Activated CD4-positive, alpha-beta T cell treated with anti-CD3 and anti-CD28 coated beads for 1 hour (primary cell): ENCODE data around the gene ITGAL.
"Not testable (repeated sequence)": the region's sequence is repeated elsewhere in the genome, so short reads cannot be mapped to it uniquely, and the experiment has no call there.

ENCODE experiments used
- DNase-seq: peaks from one replicate; pipeline ENCODE4 v3.0.0-alpha.2; 2020

The ITGAL gene

DNA sequence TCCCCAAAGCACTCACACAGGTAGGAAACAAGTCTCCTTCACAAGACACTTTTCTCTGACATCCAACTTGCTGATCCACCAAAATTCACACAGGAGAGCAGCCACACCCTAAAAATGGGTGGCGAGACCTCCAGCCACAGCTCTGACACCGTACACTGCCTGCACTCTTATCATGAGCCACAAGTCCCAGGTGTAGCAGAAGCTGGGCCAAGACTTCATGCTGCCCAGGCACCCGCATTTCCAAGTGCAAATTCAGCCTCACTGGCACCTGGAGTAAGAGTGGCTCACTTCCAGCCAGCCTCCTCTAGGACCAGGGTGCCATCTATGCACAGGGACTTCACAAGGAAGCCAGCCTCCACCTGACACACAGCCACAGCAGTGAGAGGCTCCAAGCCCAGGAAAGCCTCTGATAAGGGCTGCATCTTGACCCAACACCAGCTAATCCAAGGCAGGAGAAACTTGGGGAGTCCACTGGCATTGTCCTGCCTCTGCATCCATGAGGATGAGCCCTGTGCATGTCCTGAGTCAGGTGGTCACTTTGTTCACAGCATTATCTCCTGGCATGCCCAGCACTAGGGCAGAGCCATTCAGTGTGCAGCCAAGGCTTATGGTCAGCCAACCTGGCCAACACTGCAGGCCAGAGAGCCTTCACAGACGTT, 56.4 kb downstream of the ITGAL start:
- no peak for DNase-seq

DNA sequence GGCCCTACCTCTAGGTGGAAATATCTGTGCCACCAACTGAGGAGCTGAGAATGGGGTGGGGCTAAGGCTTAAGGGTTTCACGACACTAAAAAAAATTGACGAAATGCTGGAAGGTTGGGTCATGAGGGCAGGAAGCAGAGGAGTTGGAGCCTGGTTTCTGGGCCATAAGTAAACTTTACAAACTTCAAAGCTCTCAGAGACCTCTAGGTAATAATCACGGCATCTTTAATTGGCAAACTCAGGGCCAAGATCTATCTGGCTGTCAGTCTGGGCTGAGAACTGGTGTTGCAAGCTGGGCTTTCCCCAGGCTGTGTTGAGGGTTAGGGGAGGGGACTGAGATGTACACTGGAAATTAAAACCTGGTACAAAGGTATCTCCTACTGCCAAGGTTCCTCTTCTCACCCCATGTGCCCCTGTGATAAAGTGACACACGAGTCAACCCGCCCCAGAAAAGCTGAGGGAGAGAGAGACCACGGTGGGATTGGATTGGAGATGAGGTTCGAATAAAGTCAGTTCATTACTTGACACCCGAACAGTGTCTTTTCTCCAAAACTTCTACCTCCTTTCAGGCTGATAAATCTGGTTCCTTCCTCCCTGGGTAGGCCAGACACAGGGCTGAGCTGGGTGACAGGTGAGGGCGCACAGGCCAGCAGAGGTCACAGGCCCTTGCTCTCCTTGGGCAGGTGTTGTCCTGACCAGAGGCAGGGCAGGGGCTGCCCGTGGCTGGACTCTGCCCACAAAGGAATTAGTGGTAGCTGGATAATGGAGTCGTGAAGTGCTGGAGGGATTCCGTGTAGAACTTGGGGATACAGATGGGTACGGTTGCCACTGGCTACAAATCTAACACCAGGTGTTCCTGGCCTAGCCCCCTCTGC, 57.9 kb downstream of the ITGAL start:
- DNase-seq, result no peak

DNA sequence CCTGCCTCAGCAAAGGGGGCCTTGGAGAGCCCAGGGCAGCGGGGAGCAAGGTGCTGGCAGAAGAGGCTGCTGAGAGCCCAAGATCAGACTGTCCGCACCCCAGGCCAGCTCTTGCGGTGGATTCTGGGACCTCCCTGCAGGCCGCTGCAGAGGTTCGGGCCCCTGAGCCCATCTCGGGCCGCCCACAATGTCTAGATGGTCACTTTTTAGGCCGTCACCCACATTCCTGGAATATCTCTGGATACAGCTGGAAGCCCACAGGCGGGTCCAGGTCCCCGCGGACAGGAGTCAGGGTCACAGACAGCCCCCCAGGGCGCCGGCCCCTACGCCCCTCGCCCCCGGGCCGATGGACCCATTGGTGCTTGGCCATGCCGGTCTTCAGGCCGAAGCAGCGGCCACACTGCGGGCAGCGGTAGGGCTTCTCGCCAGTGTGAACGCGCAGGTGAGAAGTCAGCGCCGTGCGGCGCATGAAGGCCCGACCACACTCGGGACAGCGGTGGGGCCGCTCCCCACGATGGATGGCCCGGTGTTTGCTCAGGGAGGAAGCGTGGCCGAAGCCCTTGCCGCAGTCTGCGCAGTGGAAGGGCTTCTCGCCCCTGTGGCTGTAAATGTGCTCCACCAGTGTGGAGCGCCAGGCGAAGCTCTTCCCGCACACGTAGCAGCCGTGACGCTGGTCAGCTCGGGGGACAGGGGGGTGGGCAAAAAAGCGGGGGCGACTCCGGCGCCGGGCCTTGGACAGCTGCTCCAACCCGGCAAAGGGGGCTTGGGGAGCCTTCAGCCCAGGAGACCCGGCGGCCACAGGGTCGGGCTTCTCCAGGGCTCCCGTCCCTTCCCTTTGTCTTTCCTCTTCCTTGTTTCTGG, 60.0 kb downstream of the ITGAL start:
- no peak for DNase-seq

DNA sequence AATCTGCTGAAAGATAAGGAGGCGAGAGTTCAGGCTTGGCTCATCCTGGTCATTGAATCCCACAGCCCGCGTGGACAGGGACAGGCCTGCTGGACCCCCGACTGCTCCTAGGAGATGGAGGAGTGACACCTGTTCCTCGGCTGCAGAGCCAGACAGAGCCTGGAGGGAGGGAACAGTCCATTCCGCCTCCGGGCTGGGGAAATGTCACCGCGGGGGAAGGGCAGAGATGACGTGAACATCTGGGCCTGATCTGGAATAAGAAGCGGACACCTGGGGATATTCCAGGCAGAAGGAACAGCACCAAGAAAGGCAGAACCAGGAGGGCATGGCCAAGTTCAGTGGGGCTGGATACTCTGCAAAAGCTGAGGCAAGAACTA, 60.6 kb downstream of the ITGAL start:
- no peak for DNase-seq

DNA sequence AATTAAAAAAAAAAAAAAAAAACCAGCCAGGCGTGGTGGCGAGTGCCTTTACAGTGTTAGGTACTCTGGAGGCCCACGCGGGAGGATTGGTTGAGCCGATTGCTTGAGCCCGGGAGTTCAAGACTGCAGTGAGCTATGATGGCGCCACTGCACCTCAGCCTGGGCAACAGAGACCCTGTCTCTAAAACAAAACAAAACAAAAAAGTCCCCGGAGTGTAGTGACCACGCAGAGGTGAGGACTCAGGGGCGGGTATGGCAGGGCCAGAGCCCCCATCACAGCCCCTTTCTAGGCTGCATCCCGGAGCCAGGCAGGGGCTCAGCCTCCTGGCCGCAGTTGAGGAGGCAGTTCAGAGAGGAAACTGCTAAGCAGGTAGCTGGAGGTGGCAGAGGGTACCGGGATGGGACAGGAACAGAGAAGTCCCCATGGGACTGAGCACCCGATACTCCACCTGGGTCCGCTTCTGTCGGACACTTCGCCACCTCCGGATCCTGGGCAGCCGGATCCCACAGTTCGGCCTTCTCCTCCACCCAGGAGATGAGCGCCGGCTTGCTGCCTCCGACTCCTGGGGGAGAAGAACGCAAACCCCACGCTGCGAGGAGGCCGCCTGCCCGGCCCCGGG, 61.3 kb downstream of the ITGAL start:
- DNase-seq, result no peak

DNA sequence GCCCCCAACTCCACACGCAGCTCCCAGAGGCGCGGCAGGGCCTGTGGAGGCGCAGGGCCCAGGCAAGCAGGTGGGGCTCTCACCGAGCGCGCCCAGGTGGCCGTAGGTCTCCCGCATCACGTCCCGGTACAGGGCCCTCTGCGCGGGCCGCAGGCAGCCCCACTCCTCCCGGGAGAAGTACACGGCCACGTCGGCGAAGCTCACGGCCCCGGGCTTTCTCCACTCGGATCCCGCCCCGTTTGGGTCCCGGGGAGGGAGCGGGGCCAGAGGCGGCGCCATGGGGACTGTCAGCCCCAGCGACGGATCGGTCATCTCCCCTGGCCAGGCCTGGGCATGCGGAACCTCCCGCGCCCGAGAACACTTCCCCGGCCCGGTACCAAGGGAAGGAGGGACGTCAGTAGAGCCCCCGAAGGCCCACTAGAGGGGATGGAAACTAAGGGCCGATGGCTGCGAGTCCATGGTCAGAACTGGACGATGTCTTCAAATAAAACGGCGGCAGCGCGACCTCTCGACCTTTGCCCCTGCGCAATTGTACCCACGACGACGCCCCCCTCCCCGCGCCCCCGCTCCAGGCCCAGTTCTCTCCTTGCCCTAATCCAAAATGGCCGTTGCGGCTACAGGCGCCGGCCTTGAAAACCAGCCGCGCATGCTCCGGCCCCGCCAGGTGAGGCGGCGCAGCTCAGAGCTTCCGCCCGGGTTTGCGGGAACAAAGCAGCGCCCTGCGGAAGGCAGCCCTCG, 62.0 kb downstream of the ITGAL start, which contains the start of gene ZNF747:
TSS of gene ZNF747 (minus strand) at position 491 of the 738 bp plus-strand sequence. CDS start at position 312, 179 bp downstream.
- DNase-seq, result peak; percentile 88

DNA sequence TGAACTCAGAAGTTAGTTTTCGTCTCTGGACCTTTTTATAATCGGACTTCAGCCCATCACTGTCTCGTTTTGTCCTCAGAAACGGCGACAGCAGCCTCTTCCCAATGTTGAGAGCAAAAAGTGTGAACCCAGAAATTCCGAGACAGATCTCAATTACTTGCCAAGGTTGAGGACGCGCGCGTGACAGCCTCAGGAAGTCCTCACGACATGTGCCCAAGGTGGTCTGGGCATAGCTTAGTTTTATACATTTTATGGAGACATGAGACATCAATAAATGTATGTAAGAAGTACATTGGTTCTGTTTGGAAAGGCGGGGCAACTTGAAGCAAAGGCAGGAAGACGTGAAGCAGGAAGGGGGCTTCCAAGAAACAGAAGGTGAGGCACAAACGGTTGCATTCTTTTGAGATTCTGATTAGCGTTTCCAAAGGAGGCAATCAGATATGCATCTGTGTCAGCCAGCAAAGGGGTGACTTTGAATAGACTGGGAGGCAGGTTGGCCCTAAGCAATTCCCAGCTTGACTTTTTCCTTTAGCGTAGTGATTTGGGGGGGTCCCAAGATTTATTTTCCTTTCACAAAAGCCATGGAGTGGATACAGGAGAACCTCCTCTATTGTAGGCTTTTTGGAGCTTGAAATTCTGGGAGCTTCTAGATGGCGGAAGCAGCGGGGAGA, 62.7 kb downstream of the ITGAL start:
- no peak for DNase-seq

DNA sequence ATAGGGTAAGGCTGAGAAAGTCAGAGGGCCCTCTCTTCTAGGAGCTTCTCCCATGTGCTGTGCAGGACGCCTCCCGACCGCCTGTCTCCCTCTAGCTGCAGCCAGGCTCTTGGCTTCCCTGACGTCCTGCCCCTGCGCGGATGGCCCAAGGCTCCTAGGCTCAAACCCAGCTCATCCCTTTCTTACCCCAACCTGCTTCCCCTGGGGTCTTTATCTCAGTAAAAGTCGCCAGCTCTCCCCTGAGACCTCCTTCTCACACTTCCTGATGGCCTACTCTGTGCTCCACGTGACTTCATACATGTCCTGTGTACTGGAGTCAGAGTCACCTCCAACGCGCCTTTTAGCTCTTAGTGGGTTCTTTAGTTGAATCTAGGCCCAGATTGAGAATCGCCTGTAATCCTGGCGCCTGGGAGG, 63.2 kb downstream of the ITGAL start:
- DNase-seq, result peak; percentile 45

DNA sequence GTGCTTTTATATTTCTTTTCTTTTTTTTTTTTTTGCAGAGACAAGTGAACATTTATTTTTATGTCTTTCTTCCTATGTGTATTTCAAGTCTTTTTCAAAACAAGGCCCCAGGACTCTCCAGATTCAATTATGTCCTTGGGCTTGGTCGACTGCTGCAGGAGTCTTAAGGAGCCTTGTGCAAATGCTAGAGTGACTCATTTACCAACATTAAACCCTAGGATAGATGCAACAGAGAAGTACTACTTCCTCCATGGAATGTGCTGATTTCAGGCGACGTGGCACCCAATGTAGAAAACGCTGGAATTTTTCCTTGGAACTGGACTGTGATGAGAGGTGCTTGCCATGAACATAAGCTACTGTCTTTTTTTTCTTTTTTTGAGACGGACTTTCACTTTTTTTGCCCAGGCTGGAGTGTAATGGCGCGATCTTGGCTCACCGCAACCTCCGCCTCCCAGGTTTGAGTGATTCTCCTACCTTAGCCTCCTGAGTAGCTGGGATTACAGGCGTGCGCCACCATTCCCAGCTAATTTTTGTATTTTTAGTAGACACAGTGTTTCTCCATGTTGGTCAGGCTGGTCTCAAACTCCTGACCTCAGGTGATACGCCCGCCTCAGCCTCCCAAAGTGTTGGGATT, 64.0 kb downstream of the ITGAL start:
- not testable (repeated sequence) for DNase-seq

DNA sequence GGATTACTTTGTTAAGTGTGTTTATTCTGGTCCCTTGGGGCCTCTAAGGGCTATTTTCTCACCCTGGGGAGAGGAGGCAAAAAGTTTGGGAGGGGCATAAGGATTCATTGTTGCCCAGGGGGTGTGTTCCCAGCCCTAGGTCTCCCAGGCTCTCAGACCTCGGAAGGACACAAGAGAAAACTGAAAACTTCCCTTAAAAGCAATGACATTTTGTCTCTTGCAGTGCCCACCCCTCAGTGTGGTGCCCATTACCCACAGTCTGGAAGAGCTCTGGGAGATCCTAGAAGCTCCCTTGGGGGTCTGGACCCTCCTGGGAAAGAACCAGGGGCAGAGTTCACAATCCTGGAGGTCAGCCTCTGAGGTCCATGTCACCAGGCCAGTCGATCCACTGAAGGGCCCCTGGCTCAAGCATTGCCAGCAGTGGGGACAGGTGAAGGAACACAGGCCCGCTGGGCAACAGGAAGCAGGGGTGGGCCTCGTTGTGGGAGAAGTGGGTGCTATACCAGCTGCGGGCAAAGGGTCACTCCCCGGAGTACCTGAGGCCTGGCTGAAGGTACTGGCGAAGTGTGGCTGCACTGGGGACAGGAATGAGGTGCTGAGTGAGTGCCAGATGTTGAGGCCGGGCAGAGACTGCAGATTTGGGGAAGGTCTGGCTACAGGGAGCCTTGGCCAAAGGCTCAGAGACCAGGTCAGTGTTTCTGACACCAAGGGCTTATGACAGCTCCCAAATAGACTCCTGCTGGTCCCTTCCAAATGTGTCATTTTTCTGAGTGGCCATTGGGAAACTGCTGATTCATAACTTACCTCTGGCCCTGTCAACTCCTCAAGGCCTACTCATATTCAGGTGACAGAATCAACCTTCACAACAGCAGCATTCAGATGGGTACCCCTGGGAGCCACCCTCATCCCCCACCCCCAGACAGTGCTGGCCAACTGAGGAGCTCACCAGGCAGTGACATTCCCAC, 66.7 kb downstream of the ITGAL start:
- no peak for DNase-seq

DNA sequence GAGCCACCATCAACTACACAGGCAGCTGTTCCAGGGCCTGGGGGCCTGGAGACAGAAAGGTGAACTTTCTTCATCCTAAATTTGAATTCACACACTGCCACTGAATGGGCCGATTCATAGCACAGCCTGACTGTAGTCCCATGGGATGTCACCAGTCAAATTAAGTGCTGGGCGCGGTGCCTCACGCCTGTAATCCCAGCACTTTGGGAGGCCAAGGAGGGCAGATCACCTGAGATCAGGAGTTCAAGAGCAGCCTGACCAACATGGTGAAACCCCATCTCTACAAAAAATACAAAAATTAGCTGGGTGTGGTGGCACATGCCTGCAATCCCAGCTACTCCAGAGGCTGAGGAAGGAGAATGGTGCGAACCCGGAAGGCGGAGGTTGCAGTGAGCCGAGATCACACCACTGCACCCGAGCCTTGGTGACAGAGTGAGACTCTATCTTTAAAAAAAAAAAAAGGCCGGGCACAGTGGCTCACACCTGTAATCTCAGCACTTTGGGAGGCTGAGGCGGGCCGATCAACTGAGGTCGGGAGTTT, 67.5 kb downstream of the ITGAL start:
- DNase-seq, result not testable (repeated sequence)

DNA sequence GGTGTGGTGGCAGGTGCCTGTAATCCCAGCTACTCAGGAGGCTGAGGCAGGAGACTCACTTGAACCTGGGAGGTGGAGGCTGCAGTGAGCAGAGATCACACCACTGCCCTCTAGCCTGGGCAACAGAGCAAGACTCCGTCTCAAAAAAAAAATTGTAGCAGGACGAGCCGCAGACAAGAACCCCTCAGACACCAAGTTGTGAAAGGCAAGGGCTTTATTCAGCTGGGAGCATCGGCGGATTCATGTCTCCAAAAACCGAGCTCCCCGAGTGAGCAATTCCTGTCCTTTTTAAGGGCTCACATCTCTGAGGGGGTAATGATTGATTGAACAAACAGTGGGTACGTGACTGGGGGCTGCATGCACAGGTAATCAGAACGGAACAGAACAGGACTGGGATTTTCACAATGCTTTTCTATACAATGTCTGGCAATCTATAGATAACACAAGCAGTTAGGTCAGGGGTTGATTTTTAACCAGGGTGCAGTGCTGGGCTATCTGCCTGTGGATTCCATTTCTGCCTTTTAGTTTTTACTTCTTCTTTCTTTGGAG, 68.4 kb downstream of the ITGAL start:
- DNase-seq, result not testable (repeated sequence)

DNA sequence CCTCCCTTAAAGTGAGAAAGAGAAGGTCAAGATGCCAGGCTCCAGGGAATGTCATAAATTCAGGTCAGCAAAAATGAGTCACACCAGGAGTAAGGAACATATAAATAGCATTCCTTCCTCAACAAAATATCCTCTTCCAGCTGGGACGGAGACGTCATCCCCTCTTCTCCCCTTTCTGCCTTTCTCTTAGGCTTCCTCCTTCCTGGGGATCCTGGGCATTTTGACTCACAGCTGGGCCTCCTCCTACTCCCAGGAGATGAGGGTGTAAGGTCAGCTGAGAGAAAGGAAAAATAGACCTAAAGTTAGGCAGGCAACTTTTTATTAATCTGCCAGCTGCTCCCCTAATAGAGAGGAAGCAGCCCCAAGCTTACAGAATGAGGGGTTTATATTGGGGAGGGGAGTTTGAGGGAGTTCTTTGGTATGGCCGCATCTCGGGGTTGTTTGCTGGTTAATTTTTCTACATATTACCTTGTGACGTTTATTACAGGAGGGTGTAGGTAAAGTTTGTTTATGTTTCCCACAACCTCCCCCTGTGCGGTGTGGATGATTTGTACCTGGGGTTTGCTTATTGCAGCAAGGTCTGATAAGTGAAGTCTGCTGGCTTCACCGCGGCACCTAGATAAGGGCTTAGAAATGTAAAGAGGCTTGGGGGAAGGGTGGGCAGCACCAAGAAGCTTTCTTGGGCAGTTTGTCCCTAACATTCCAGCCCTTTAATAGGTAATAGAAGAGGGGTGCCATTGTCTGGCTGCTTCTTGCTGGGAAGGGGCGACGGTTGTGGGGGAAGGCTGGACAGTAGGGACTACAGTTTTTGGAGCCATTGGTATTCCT, 69.2 kb downstream of the ITGAL start:
- no peak for DNase-seq

DNA sequence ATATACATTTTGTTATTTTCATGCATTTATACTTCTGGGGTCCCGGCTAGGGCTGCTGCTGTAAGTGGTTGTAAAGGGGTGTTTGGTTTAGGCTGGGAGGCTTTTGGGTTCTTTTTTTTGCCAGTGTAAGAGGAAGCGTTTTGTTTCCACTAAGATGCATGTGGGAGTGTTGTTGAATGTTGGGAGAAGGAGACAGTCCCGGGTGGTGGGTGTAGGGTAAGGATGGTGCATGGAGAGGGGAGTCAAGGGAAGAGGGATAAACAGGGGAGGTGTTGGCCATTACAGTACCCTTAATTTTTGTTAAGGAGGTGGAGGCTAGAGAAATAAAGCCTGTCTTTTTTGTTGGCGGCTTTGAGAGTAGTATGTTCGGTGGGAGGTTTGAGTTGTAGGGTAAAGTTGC, 70.5 kb downstream of the ITGAL start:
- no peak for DNase-seq

DNA sequence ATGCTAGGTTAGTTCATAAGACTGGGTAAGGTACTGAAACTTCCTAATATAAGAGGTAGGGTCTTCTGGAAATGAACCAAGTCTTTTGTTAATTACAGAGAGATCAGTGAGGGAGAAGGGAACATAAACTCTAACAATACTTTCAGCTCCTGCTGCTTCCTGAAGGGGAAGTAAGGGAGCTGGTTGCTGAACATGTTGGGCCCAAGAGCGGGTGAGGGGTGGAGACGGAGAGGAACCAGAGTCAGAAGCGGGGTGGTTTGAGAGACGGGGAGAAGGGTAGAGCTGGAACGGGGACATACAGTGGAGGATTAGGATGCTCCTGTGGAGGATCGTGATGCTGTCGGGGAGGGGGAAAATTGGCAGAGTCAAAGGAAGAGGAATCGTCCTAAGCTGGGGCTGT, 73.6 kb downstream of the ITGAL start:
- no peak for DNase-seq

DNA sequence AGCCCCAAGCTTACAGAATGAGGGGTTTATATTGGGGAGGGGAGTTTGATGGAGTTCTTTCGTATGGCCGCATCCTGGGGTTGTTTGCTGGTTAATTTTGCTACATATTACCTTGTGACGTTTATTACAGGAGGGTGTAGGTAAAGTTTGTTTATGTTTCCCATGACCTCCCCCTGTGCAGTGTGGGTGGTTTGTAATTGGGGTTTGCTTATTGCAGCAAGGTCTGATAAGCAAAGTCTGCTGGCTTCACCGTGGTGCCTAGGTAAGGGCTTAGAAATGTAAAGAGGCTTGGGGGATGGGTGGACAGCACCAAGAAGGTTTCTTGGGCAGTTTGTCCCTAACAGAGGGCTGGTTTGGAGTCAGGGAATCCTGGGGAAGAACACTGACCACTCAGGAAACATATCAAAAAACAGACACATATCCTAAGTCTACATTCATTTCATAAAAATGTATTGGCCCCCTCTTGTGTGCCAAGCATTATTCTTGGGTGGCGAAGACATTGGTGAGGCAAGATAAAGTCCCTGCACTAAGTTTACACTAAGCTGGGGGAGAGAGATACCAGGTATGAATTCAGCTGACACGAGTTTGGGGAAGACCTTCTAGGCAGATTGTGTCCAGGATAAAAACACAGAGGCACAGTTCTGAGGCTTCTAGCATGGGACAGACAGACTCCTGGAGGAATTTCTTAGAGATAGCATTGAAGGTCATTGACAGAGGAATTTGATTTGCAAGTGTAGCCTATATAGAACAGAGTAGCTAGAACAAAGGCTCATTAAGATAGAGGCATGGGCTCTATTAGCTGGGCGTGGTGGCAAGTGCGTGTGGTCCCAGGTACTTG, 76.1 kb downstream of the ITGAL start:
- DNase-seq, result no peak

DNA sequence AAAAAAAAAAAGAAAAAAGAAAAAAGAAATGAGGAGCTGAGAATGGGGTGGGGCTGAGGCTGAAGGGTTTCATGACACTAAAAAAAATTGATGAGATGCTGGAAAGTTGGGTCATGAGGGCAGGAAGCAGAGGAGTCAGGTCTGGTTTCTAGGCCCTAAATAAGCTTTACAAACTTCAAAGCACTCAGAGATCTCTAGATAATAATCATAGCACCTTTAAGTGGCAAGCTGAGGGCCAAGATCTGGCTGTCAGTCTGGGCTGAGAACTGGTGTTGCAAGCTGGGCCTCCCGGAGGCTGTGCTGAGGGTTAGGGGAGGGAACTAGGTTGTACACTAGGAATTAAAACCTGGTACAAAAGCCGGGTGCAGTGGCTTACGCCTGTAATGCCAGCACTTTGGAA, 79.2 kb downstream of the ITGAL start:
- DNase-seq, result peak; percentile 53
